Measurements from ENCODE around the gene IL36G.

- TF ChIP-seq CTCF (IDR thresholded peaks at IDR 0.05) (no peak), POLR2A (IDR thresholded peaks at IDR 0.05) (no peak)
Measured at GRCh38 chr2:112980537-112980936, 2.7 kb downstream of the IL36G start.
